HL-60 (cell line): ENCODE results near the gene TNIP1.

ENCODE experiments used
- GABPA ChIP-seq: IDR thresholded peaks from 2 replicates; pipeline ENCODE4 v1.6.1; 2012; ENCODE audit warnings: low read depth
- POLR2AphosphoS5 ChIP-seq: IDR thresholded peaks from 2 replicates; pipeline ENCODE4 v1.6.1; 2012; ENCODE audit warnings: low read depth
- TF ChIP-seq, protein P1 (sequence below): IDR thresholded peaks from one replicate; pipeline ENCODE4 v1.5.1; 2011; ENCODE audit warnings: low read length, control low read depth, inconsistent platforms; ENCODE audit not compliant: insufficient read depth
- TF ChIP-seq, protein P2 (sequence below): IDR thresholded peaks from 2 replicates; pipeline ENCODE4 v1.6.1; 2012; ENCODE audit warnings: low read depth; ENCODE audit not compliant: insufficient replicate concordance

DNA sequence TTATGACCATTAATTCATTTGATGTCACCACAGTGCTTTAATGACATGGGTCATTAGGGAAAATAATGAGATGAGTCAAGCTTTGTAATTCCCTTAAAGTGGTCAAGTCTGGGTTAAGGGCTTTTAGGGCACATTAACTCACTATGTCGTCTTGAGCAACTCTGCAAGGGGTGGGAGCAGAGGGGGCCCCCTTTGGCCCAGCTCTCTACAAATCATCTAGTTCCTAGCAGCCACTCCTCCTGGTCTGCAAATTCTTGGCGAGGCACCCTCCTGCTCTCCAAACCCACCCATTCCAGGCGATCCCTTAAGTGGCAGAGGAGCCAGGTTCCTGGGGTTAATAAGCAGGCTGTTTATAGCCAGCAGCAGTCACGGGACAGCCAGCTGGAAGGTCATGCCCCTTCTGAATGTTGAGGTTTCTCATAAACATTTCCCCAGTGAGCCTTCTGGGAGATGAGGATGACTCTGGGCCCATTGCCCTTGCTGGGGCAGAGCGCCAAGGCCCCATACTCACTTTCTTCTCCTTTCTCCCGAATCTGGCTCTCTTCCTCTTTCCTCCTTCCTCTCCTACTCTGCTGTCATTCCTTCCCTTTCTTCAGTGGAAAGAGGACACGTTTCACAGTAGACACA is 74.8 kb downstream of the TNIP1 start:
- TF ChIP-seq, protein P1, sequence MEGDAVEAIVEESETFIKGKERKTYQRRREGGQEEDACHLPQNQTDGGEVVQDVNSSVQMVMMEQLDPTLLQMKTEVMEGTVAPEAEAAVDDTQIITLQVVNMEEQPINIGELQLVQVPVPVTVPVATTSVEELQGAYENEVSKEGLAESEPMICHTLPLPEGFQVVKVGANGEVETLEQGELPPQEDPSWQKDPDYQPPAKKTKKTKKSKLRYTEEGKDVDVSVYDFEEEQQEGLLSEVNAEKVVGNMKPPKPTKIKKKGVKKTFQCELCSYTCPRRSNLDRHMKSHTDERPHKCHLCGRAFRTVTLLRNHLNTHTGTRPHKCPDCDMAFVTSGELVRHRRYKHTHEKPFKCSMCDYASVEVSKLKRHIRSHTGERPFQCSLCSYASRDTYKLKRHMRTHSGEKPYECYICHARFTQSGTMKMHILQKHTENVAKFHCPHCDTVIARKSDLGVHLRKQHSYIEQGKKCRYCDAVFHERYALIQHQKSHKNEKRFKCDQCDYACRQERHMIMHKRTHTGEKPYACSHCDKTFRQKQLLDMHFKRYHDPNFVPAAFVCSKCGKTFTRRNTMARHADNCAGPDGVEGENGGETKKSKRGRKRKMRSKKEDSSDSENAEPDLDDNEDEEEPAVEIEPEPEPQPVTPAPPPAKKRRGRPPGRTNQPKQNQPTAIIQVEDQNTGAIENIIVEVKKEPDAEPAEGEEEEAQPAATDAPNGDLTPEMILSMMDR = no peak
- no peak for TF ChIP-seq POLR2AphosphoS5
- TF ChIP-seq, protein P2, sequence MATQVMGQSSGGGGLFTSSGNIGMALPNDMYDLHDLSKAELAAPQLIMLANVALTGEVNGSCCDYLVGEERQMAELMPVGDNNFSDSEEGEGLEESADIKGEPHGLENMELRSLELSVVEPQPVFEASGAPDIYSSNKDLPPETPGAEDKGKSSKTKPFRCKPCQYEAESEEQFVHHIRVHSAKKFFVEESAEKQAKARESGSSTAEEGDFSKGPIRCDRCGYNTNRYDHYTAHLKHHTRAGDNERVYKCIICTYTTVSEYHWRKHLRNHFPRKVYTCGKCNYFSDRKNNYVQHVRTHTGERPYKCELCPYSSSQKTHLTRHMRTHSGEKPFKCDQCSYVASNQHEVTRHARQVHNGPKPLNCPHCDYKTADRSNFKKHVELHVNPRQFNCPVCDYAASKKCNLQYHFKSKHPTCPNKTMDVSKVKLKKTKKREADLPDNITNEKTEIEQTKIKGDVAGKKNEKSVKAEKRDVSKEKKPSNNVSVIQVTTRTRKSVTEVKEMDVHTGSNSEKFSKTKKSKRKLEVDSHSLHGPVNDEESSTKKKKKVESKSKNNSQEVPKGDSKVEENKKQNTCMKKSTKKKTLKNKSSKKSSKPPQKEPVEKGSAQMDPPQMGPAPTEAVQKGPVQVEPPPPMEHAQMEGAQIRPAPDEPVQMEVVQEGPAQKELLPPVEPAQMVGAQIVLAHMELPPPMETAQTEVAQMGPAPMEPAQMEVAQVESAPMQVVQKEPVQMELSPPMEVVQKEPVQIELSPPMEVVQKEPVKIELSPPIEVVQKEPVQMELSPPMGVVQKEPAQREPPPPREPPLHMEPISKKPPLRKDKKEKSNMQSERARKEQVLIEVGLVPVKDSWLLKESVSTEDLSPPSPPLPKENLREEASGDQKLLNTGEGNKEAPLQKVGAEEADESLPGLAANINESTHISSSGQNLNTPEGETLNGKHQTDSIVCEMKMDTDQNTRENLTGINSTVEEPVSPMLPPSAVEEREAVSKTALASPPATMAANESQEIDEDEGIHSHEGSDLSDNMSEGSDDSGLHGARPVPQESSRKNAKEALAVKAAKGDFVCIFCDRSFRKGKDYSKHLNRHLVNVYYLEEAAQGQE = no peak
- TF ChIP-seq GABPA = no peak
